NK-92 (cell line): ENCODE results near the gene ABCA13.

Experiments
- DNase-seq: peaks from one replicate; lab custom pipeline; 2025; ENCODE audit not compliant: unreplicated experiment; lab: John Stamatoyannopoulos, UW

The ABCA13 gene

DNA sequence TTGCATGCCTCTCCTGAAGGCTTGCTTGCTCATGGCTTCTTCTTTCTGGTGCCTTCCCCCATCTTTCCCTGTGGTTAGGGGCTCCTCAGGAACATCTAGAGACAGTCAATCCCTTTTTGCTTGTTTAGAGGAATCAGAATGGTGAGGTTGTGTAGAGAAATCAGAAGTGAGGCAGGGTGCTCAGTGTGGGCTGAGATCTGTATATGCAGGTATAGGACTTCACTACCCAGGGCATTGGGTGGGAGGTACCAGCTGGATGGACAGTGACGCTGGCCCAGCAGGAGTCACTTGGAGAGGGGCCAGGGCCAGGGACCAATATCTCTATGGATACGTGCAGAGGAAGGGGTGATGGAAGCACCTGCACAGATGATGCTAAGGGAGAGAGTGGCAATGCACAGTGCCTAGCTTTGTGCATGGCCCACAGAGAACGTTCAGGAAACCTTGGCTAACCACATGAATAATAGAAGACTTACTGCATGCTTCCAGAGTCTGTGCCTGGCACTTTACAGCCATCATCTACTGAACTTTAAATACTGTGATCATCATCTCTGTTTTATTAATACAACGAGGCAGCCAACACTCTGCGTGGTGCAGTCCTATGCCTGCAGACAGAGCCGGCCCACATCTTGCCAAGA, 255.2 kb downstream of the ABCA13 start:
- DNase-seq: no peak

DNA sequence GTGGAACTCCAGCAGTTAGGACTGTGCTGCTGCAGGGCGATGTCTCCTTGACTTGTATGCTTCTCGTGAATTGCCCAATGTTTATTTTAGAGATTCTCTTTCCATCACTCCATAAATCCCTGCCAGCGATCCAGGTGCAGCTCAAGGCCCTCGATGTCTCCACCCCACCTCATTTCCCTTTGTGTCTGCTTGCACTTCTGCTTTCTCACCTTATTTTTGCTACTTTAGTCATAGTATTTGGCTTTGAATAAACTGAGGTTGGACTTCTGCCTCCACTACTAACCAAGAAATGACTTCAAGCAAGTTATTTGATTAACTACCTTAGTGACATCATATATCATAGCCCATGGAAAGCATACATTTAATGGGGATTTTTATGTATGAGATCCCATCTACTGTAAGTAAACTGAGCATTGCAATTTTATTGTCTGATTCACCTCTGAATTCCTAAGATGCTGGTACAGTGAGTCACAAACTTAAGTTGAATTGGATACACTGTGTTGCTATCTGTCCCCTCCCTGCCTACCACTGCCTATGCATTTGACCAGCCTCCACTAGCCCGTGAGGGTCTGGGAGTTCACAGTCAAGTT, 255.8 kb downstream of the ABCA13 start:
- no peak for DNase-seq

DNA sequence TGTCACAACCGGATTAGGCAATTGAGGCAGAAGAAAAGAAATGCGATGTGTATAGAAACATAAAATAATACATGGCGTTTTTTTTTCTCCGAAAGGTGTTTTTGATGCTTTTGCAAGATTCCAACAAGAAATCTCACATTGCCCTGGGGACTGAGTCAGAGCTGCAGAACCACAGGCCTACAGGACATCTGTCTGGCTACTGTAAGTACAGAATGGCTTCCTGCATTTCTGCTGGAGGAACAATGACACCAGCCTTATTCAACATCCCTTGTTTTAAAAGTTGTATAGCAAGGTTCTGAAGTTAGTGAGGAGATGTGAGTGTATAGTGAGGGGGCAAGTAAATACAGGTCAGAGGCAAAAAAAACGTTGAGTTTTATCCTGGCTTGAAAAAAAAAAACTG, 256.4 kb downstream of the ABCA13 start:
- no peak for DNase-seq

DNA sequence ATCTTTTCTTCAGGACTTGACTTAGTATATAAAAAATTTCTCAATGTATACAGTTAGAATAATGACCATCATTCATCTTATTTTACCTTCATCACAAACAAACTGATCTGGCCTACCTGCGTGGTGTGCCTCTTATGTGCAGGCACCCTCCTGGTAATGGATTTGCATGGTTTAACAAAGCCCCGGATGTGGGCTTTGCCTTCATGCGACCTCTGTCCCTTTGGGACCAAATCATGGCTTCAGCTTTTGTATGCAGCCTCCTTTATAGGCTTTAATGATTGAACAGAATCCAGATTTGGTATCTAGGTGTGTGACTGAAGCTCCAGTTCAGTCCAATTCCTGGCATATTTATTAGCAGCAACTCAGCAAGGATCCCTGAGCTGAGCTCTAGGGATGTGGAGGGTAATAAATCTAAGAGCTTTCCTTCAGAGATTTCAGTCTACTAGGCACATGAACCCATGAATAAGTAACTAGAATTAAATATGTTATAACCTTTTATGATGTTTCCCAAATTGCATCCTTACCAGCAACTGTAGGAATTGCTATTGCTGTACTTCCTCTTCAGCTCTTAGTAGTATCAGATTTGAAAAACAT, 256.9 kb downstream of the ABCA13 start:
- no peak for DNase-seq

DNA sequence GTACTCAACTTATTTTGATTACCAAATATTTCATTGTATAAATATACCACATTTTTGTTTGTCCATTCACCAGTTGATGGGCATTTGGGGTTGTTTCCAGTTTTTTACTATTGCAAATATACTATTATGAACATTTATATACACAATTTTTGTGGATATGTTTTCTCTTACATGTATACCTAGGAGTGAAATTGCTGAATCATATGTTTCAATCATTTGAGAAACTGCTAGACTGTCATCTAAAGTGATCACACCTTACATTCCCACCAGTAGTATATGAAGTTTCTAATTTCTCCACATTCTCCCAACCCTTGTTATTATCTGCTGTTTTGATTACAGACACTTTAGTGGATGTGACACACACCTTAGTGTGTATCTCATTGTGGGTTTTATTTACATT, 257.9 kb downstream of the ABCA13 start:
- no peak for DNase-seq

DNA sequence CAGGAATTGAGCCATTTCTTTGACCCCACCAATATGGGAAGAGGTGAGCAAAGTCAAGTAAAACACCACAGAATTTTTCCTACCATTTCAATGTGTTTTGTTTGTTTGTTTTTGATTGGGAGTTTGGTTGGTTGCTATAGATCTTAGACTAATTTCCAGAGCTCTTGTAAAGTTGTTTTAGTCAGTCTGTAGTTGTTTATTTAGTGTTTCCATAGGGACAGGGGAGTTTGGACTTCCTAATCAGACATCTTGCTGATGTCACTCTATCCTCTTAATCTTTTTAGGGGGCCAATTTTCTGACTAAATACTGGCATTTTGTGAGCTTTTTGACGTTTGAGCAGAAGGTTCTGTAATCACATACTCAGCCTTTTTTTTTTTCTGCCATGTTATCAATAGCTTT, 266.9 kb downstream of the ABCA13 start:
- no peak for DNase-seq

DNA sequence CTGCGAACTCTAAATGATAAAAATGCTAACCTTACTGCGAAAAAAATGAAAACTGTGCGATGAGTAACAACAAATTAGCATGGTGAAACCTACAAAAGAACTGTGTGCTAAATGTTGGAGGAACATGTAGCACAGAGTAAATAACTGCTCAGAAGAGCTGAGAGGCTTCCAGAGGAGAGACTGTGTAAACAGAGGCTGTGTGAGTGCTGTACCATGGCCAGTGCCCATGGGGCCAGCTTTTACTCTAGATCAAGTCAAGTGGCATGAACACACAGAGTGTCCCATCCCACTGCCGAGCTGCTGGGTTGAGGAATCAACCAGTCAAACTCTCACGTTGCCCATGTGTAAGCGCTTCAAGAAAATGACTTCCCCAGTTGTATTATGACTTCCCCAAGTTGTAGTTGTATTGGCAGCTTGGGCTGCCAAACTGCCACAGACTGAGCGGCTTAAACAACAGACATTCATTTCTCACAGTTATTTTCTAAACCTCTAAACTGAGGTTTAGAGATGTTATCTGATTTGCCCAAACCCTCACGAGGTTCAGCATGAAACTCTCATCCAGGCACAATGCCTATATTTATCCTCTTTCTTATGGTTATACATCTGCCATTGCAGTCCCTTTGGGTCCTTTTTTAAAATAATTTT, 270.7 kb downstream of the ABCA13 start:
- no peak for DNase-seq

DNA sequence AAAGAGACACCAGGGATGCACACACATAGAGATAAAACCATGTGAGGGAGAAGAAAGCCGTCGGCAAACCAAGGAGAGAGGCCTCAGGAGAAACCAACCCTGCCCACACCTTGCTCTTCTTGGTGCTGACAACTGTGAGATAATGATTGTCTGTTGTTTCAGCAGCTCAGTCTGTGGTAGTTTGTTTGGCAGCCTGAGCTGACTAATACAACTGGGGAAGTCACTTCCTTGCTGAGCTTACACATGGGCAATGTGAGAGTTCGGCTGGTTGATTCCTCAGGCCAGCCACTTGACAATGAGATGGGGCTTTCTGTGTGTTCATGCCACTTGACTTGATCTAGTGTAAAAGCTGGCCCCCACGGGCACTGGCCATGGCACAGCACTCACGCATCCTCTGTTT, 271.8 kb downstream of the ABCA13 start:
- DNase-seq: no peak

DNA sequence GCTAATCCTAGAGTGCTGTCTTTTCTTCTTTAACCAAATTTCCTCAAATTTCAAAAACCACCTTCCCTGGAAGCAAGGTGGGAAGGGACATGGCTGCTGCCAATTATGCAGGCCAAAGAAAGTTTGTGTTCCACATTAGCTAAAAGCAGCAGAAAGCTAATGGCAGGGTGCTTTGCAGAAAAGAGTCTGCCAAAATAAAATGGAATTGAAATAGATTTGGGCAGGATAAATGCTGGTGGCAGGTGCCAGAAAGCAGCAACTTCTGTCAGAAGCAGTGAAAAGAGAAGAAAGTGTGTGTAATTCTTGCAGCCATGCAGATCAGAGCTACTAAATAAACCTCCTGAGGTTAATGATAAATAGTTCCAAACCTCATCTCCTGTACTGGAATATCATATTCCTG, 275.5 kb downstream of the ABCA13 start:
- DNase-seq: no peak

DNA sequence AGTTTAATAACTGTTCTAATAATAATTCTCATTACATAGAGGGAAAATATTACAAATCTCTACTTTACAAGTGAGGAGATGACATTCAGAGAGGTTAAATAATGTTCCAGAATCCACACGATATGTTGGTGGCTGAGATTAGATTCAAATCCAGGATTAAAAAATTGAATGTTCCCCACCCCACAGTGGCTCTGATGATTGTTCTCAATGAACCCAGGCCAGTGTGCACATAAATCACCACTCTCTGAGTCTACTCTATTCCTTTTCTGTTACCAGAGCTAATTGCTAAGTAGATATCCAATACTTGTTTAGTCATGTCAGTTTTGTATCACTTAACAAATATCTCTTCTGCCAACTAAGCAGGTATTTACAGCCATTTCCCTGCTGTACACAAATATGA, 281.0 kb downstream of the ABCA13 start:
- DNase-seq: no peak

DNA sequence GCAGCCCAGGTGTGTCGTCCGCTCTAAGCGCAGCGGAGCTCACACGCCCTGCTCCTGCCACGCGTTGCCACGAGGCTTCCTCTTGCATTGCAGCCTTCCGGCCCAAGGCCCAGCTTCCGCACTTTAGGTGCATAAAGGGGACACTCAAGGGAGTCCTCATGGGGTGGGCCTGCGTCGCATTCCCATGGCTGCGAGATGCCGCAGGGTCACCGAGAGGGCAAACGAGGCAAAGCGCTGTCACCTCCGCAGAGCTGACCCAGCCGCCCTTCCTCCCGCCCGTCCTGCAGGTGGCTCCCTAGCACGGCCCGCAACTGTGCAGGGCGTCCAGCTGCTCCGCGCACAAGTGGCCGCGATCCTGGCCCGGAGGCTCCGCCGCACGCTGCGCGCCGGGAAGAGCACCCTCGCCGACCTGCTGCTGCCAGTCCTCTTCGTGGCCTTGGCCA, 283.5 kb downstream of the ABCA13 start:
- DNase-seq: no peak

DNA sequence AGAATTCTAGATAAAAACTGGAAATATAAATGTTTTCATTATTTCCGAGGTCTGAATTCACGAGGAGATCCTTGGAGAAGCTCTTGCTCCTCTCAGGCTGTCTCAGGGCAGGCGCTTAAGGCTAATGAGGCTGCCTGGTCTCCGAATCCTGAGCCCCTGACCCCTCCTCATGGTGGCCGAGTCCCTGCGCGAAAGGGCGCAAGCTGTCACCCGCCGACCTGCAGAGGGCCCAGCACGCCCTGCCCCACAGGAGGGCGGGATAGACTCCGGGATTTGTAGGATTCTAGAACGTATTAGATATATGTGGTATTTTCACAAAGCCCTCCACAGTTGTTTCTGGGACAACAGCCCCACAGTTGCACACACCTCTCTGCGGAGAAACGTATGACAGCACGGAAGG, 284.1 kb downstream of the ABCA13 start:
- DNase-seq: no peak

DNA sequence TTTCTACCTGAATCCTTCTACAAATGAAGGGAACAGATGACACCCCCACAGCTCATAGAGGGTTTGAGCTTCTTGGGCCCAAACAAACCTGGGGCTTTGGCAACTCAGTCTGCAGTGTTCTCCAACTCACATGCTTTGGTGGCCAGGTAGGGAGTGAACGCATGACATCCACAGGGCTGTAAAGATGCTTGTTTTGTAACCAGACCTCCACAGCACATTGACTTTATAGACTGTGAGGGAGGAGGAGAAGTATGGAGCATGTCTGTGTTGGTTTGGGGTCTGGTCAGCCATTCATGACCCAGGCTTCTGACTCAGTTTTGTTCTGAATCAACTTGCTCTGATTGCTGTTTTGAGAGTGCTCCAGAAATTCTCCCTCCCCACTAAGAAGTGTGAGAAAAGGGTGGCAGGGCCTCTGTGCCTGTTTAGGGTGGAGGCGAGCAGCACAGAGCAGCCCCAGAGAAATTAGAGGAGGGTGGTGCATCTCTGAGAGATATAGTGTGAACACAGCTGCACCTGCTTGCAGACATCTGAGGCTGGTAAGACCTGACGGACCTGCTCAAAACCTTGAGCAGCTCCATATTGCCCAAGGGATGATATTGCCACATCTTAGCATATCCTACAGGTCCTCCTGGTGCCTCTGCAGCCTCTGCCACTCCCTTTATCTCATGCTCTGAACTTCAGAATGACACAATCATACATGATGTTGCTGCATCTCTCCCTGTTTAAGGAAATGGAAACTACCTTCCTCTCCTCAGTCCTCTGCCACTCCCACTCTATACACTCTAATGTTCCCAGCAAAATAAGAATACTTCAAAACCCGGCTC, 287.7 kb downstream of the ABCA13 start:
- DNase-seq: no peak

DNA sequence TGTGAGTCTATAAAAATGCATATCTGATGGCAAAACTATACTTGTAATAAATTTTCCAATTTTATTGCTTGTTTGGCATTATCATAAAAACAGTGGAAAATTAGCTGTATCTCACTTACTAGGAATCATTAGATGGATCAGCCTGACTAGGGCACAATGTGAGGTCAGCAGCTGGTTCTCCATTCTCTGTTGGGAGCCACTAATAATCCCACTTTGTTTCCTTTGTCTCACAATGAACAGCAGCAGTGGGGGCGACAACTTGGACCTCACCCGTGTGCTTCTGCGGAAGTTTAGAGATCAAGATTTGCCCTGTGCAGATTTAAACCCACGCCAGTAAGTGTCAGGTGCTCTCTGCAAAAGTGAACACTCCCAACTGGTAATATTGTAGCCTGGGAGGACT, 295.5 kb downstream of the ABCA13 start:
- no peak for DNase-seq

DNA sequence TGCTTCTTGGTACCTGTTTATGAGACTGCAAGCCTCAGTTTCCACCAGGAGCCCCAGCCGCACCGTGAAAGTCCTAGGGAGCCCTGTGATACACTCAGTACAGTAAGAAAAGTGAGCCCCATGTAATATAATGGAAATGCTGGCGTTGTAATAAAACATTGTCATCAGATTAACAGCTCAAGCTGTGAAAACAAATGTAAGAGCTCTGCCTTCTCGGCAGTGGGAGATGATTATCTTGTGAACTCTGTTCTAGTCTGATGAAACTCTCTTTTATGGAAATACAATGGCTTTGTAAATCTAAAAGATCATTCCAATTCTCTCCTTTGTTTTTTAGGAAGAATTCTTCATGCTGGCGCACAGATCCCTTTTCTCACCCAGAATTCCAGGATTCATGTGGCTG, 299.9 kb downstream of the ABCA13 start:
- DNase-seq: no peak

DNA sequence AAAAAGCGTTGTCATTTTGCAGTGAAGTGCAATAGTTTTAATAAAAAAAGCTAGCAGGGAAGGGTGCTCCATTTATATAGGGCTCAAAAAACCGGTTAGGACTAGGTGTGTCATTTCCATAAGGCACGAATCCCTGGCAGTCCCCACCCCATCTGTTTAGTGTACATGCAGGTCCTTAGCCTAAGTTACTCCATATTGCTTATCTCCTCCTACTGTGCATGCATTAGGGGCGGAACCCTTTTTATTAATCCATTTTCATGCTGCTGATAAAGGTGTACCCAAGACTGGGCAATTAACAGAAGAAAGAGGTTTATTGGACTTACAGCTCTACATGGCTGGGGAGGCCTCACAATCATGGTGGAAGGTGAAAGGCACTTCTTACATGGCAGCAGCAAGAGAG, 301.4 kb downstream of the ABCA13 start:
- no peak for DNase-seq

DNA sequence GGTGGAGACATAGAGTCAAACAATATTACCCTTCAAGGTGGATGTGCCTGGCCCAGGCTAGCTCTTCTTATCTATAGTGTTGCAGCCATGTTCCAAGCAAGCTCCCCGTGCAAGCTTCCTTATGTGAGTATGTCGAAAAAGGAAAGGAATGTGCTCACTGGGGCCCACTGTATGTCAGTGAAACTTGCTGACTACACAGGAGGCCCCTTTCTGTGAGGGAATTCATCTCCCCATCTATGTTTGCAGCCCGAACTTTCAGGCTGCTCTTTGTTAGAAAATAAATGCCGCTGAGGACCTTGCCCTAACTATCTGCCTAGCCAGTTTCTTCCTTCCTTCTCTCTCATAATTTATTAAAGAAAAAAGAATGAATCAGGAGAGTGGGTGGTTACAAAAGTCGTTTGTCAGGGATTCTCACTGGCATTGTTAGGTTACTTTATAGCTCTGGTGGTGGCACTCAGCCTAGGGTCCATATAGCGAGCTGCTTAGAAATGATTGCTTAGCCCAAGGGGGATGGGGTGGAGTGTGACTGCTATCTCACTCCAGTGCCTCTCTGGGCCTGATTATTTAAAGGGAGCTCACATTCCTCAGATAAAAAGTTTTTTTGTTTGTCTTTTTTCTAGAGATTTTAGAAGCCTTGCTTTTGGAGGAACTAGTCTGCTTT, 302.1 kb downstream of the ABCA13 start:
- no peak for DNase-seq

DNA sequence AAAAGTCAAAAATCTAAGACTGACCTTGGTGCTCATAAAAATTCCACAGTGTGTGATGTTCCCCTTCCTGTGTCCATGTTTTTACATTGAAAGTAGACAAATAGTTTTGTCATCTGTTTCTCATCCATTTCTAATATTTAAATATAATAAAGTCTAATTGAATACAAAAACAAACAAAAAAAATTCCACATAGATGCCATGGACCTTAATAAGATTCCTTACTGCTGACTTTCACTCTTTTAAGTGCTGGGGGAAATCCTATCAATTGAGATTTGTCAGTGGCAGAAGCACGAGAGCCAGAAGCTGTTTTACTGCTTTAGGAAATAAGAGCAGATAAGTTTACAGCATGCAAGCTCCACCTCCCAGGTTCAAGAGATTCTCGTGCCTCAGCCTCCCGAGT, 310.0 kb downstream of the ABCA13 start:
- no peak for DNase-seq

DNA sequence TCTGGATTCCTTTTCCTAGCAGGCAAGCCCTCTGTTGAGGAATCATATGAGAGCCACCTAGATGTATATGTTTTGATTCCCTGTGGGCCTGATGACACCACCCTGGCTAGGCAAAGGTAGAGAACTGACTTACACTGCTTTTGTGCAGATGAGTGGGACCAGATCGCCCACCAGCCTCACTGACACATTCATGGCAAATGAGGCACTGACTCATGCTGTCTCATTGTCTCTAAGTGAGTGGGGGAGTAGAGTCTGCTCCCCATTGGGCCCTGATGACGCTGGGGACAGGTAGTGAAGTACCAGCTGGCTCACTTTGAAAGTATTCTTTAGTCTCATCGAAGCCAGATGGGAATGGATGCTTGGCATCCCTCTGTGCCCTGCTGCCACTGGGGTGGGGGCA, 326.3 kb downstream of the ABCA13 start:
- no peak for DNase-seq

DNA sequence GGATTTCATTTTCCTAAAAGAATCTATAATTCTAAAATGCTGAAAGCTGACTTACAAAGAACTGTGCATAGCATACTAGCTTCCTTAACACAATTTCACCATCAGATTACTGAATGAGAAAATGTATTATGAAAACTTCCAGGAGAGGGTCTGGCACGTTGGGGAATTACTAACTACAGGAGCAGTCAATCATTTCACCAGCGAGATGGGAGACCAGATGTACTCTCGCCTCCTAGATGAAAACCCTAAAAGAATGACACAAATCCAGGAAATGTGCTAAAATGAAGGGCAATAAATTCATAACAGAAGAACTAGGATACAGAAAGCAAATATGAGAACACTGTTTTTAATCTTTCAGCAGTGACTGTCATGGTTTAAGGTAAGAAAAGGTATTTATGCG, 330.8 kb downstream of the ABCA13 start:
- no peak for DNase-seq

DNA sequence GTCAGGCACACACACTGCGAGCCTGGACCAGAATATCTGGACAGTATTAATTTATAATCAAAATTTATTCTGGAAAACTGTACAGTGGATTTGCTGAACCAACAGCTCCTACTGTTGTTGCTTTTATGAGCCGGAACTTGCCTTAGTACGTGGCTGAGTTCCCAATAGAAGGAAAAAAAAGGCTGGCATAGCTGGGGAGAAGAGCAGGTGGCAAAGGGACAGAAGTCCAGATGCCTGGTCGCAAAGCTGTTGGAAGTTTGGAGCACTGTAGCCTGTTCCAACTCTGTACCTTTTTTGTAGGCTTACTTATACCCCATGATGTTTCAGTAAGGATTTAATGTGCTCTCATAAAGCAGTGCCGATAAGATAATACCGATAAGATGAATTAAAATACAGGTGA, 333.8 kb downstream of the ABCA13 start:
- DNase-seq: no peak
